Measurements from ENCODE around the gene APOC1.

APOC1 gene

DNA sequence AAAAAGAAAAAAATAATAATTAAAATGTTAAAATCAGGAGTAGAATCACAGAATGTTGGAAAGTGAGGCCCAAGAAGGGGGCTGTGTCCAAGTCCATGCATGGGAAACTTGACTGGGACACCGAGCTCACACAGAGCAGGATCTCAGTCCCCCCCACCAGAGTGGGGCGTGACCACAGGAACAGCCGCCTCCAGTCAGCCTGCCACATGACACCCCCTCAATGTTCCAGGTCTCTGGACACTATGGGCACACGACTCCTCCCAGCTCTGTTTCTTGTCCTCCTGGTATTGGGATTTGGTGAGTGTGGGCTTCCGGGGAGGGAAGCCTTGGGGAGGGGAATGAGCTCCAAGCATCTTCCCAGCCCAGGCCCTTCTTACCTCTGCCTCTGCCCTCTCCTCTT is 33.8 kb downstream of the APOC1 start:
- TF ChIP-seq ZC3H10 (CRISPR knock-in tag; IDR thresholded peaks at IDR 0.05), result no peak
- TF ChIP-seq ARNTL (CRISPR knock-in tag; IDR thresholded peaks at IDR 0.05; ENCODE audit: borderline replicate concordance, low read depth), result no peak
- no peak for TF ChIP-seq TOX (CRISPR knock-in tag; IDR thresholded peaks at IDR 0.05; ENCODE audit: borderline replicate concordance)
- no peak for TF ChIP-seq TCF4 (CRISPR knock-in tag; IDR thresholded peaks at IDR 0.05; ENCODE audit: borderline replicate concordance)
- TF ChIP-seq, protein P1, sequence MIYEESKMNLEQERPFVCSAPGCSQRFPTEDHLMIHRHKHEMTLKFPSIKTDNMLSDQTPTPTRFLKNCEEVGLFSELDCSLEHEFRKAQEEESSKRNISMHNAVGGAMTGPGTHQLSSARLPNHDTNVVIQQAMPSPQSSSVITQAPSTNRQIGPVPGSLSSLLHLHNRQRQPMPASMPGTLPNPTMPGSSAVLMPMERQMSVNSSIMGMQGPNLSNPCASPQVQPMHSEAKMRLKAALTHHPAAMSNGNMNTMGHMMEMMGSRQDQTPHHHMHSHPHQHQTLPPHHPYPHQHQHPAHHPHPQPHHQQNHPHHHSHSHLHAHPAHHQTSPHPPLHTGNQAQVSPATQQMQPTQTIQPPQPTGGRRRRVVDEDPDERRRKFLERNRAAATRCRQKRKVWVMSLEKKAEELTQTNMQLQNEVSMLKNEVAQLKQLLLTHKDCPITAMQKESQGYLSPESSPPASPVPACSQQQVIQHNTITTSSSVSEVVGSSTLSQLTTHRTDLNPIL (CRISPR knock-in tag; IDR thresholded peaks at IDR 0.05; ENCODE audit: low read depth), result no peak
- no peak for TF ChIP-seq OSR1 (CRISPR knock-in tag; IDR thresholded peaks at IDR 0.05)
- no peak for TF ChIP-seq ZFP3 (CRISPR knock-in tag; IDR thresholded peaks at IDR 0.05)
- no peak for TF ChIP-seq ZFP30 (CRISPR knock-in tag; IDR thresholded peaks at IDR 0.05)
- no peak for TF ChIP-seq ESRRG (CRISPR knock-in tag; IDR thresholded peaks at IDR 0.05)
- TF ChIP-seq PPARA (CRISPR knock-in tag; IDR thresholded peaks at IDR 0.05; ENCODE audit: borderline replicate concordance), result no peak
- ATAC-seq, result no peak

- no peak for TF ChIP-seq OSR1 (CRISPR knock-in tag; IDR thresholded peaks at IDR 0.05)
- TF ChIP-seq TCF4 (CRISPR knock-in tag; IDR thresholded peaks at IDR 0.05; ENCODE audit: borderline replicate concordance), result no peak
- TF ChIP-seq PPARA (CRISPR knock-in tag; IDR thresholded peaks at IDR 0.05; ENCODE audit: borderline replicate concordance), result no peak
- no peak for TF ChIP-seq TOX (CRISPR knock-in tag; IDR thresholded peaks at IDR 0.05; ENCODE audit: borderline replicate concordance)
- no peak for TF ChIP-seq ZC3H10 (CRISPR knock-in tag; IDR thresholded peaks at IDR 0.05)
- no peak for TF ChIP-seq POU6F1 (CRISPR knock-in tag; IDR thresholded peaks at IDR 0.05; ENCODE audit: borderline replicate concordance, low read depth)
- no peak for TF ChIP-seq CSDC2 (CRISPR knock-in tag; IDR thresholded peaks at IDR 0.05)
- no peak for TF ChIP-seq ARNTL (CRISPR knock-in tag; IDR thresholded peaks at IDR 0.05; ENCODE audit: borderline replicate concordance, low read depth)
- no peak for TF ChIP-seq ESRRG (CRISPR knock-in tag; IDR thresholded peaks at IDR 0.05)
- TF ChIP-seq ZFP3 (CRISPR knock-in tag; IDR thresholded peaks at IDR 0.05), result no peak
- TF ChIP-seq, protein P1 (CRISPR knock-in tag; IDR thresholded peaks at IDR 0.05; ENCODE audit: low read depth), result no peak
- TF ChIP-seq ISL1 (CRISPR knock-in tag; IDR thresholded peaks at IDR 0.05), result no peak
- TF ChIP-seq, protein P2, sequence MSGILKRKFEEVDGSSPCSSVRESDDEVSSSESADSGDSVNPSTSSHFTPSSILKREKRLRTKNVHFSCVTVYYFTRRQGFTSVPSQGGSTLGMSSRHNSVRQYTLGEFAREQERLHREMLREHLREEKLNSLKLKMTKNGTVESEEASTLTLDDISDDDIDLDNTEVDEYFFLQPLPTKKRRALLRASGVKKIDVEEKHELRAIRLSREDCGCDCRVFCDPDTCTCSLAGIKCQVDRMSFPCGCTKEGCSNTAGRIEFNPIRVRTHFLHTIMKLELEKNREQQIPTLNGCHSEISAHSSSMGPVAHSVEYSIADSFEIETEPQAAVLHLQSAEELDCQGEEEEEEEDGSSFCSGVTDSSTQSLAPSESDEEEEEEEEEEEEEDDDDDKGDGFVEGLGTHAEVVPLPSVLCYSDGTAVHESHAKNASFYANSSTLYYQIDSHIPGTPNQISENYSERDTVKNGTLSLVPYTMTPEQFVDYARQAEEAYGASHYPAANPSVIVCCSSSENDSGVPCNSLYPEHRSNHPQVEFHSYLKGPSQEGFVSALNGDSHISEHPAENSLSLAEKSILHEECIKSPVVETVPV (CRISPR knock-in tag; IDR thresholded peaks at IDR 0.05), result no peak
- TF ChIP-seq SNAI2 (CRISPR knock-in tag; IDR thresholded peaks at IDR 0.05), result no peak
- TF ChIP-seq, protein P3, sequence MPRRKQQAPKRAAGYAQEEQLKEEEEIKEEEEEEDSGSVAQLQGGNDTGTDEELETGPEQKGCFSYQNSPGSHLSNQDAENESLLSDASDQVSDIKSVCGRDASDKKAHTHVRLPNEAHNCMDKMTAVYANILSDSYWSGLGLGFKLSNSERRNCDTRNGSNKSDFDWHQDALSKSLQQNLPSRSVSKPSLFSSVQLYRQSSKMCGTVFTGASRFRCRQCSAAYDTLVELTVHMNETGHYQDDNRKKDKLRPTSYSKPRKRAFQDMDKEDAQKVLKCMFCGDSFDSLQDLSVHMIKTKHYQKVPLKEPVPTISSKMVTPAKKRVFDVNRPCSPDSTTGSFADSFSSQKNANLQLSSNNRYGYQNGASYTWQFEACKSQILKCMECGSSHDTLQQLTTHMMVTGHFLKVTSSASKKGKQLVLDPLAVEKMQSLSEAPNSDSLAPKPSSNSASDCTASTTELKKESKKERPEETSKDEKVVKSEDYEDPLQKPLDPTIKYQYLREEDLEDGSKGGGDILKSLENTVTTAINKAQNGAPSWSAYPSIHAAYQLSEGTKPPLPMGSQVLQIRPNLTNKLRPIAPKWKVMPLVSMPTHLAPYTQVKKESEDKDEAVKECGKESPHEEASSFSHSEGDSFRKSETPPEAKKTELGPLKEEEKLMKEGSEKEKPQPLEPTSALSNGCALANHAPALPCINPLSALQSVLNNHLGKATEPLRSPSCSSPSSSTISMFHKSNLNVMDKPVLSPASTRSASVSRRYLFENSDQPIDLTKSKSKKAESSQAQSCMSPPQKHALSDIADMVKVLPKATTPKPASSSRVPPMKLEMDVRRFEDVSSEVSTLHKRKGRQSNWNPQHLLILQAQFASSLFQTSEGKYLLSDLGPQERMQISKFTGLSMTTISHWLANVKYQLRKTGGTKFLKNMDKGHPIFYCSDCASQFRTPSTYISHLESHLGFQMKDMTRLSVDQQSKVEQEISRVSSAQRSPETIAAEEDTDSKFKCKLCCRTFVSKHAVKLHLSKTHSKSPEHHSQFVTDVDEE (CRISPR knock-in tag; IDR thresholded peaks at IDR 0.05), result no peak
- no peak for TF ChIP-seq GLIS3 (CRISPR knock-in tag; IDR thresholded peaks at IDR 0.05)
- ATAC-seq, result no peak
These were observed 34.5 kb downstream of the APOC1 start for GRCh38 chr19:44948763-44949374.

DNA sequence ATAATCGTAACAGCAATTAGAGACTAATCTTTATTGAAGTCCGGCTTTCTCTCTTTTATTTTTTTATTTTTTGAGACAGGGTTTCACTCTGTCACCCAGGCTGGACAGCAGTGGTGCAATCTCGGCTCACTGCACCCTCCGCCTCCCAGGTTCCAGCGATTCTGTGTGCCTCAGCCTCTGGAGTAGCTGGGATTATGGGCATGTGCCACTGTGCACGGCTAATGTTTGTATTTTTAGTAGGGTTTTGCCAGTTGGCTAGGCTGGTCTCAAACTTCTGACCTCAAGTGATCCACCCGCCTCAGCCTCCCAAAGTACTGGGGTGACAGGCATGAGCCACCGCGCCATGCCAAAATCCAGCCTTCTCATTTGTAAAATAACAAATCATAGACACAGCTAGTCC is 35.1 kb downstream of the APOC1 start:
- TF ChIP-seq SNAI2 (CRISPR knock-in tag; IDR thresholded peaks at IDR 0.05) (no peak), ZC3H10 (CRISPR knock-in tag; IDR thresholded peaks at IDR 0.05) (no peak), TCF4 (CRISPR knock-in tag; IDR thresholded peaks at IDR 0.05; ENCODE audit: borderline replicate concordance) (no peak), BACH2 (CRISPR knock-in tag; IDR thresholded peaks at IDR 0.05; ENCODE audit: borderline replicate concordance) (no peak), ESRRG (CRISPR knock-in tag; IDR thresholded peaks at IDR 0.05) (no peak), ZNF8 (CRISPR knock-in tag; IDR thresholded peaks at IDR 0.05) (no peak), PPARA (CRISPR knock-in tag; IDR thresholded peaks at IDR 0.05; ENCODE audit: borderline replicate concordance) (no peak), CSDC2 (CRISPR knock-in tag; IDR thresholded peaks at IDR 0.05) (no peak), RARB (CRISPR knock-in tag; IDR thresholded peaks at IDR 0.05) (no peak), POU6F1 (CRISPR knock-in tag; IDR thresholded peaks at IDR 0.05; ENCODE audit: borderline replicate concordance, low read depth) (no peak), ZFP3 (CRISPR knock-in tag; IDR thresholded peaks at IDR 0.05) (no peak), ARNTL (CRISPR knock-in tag; IDR thresholded peaks at IDR 0.05; ENCODE audit: borderline replicate concordance, low read depth) (no peak)
- TF ChIP-seq, protein P1 (CRISPR knock-in tag; IDR thresholded peaks at IDR 0.05; ENCODE audit: low read depth), result no peak
- no peak for ATAC-seq
